Upper lobe of left lung (tissue), 4 donors: ENCODE data around the gene SIX5.

Source experiments
- EP300 ChIP-seq, 4 donors: sonication (generic); formaldehyde crosslinking; IDR thresholded peaks; one replicate each; pipeline ENCODE4 v1.5.1; 2017; ENCODE audit warnings: antibody characterized with exemption in 4 of 4, control low read depth in 2 of 4
- POLR2A ChIP-seq, 4 donors: fragments of 450-650 bp; IDR thresholded peaks; one replicate each; pipeline ENCODE4 v1.5.1; 2016 to 2017; ENCODE audit warnings: antibody characterized with exemption in 4 of 4, mild to moderate bottlenecking in 2 of 4
- POLR2AphosphoS5 ChIP-seq, 2 donors: sonication (generic); formaldehyde crosslinking; IDR thresholded peaks; one replicate each; pipeline ENCODE4 v1.5.1; 2017; ENCODE audit warnings: antibody characterized with exemption in 2 of 2
- TF ChIP-seq, protein P1 (sequence below), 6 experiments: fragments of 450-650 bp in 4 of 6; fragments of 200-600 bp in 2 of 6; sonication (generic) in 2 of 6; IDR thresholded peaks; one replicate each; pipeline ENCODE4 v1.5.1; 2016 to 2019; ENCODE audit warnings: antibody characterized with exemption in 6 of 6

- TF ChIP-seq, protein P1, sequence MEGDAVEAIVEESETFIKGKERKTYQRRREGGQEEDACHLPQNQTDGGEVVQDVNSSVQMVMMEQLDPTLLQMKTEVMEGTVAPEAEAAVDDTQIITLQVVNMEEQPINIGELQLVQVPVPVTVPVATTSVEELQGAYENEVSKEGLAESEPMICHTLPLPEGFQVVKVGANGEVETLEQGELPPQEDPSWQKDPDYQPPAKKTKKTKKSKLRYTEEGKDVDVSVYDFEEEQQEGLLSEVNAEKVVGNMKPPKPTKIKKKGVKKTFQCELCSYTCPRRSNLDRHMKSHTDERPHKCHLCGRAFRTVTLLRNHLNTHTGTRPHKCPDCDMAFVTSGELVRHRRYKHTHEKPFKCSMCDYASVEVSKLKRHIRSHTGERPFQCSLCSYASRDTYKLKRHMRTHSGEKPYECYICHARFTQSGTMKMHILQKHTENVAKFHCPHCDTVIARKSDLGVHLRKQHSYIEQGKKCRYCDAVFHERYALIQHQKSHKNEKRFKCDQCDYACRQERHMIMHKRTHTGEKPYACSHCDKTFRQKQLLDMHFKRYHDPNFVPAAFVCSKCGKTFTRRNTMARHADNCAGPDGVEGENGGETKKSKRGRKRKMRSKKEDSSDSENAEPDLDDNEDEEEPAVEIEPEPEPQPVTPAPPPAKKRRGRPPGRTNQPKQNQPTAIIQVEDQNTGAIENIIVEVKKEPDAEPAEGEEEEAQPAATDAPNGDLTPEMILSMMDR (IDR thresholded peaks at IDR 0.05): no peak
- TF ChIP-seq POLR2AphosphoS5 (IDR thresholded peaks at IDR 0.05) (no peak), POLR2A (IDR thresholded peaks at IDR 0.05) (no peak), EP300 (IDR thresholded peaks at IDR 0.05) (no peak)
These were observed 15.5 kb downstream of the SIX5 start for GRCh38 chr19:45753548-45753947.
